RWPE1 (cell line): ENCODE measurements around the gene CDX2.
"Not testable (repeated sequence)": the region's sequence is repeated elsewhere in the genome, so short reads cannot be mapped to it uniquely, and the experiment has no call there.

Source experiments
- CTCF ChIA-PET: fragments of 350-600 bp; sonication (Branson Sonifier 250); formaldehyde crosslinking; extraction: SDS; loops from one replicate; lab custom pipeline; 2021; lab: Yijun Ruan, JAX
- POLR2A ChIA-PET: fragments of 400-600 bp; formaldehyde crosslinking; extraction: SDS; loops from one replicate; lab custom pipeline; 2020; ENCODE audit warnings: antibody characterized with exemption; ENCODE audit not compliant: low non-redundant PET; lab: Yijun Ruan, JAX
- DNase-seq: peaks from one replicate; pipeline ENCODE4 v3.0.0; 2012; ENCODE audit warnings: low spot score
- H3K27ac ChIP-seq: fragments of 450-650 bp; 2 replicates; pipeline ENCODE4 v1.5.1; 2017
- CTCF ChIP-seq: fragments of 450-650 bp; conservative IDR thresholded peaks from 2 replicates; pipeline ENCODE4 v1.5.1; 2017; ENCODE audit warnings: low read depth, mild to moderate bottlenecking

CDX2 gene

GRCh38 chr13:27965740-27966640 is 3.1 kb downstream of the CDX2 start:
- H3K27ac ChIP-seq, result no peak overlapping the region
- no peak for TF ChIP-seq CTCF
- CTCF ChIA-PET, result interaction anchor here (0.7 to 1.0 kb wide), 2 partner anchors 136 to 611 kb away, joined by 3 to 4 read pairs; no protein-coding TSS in a partner anchor
- DNase-seq, result no peak
- POLR2A ChIA-PET, result no interaction called here

GRCh38 chr13:27965343-27965739 is 3.8 kb downstream of the CDX2 start:
- TF ChIP-seq CTCF, result no peak
- H3K27ac ChIP-seq, result no peak overlapping the region
- no peak for DNase-seq
- POLR2A ChIA-PET, result no interaction called here
- CTCF ChIA-PET, result interaction anchor here (0.6 to 1.5 kb wide), 5 partner anchors 11 to 611 kb away, joined by 3 to 6 read pairs (median 3); no protein-coding TSS in a partner anchor

- POLR2A ChIA-PET, result no interaction called here
- no peak for TF ChIP-seq CTCF
- CTCF ChIA-PET, result interaction anchor here (0.6 to 1.5 kb wide), 4 partner anchors 11 to 190 kb away, joined by 3 to 6 read pairs (median 3); no protein-coding TSS in a partner anchor
- H3K27ac ChIP-seq, result no peak overlapping the region
- no peak for DNase-seq
Measured at GRCh38 chr13:27964741-27965323, 4.3 kb downstream of the CDX2 start.

GRCh38 chr13:27964206-27964605 is 4.9 kb downstream of the CDX2 start:
- CTCF ChIA-PET, result interaction anchor here (1.5 kb wide), 1 partner anchor 12 kb away, joined by 6 read pairs; no protein-coding TSS in a partner anchor
- POLR2A ChIA-PET, result not testable (repeated sequence)

GRCh38 chr13:27963491-27963890 is 5.6 kb downstream of the CDX2 start:
- DNase-seq, result no peak
- CTCF ChIA-PET, result no interaction called here
- POLR2A ChIA-PET, result no interaction called here
- H3K27ac ChIP-seq, result no peak overlapping the region
- TF ChIP-seq CTCF, result no peak

More at GRCh38 chr13:27964206-27964605, 4.9 kb downstream of the CDX2 start:
- not testable (repeated sequence) for H3K27ac ChIP-seq, DNase-seq

GRCh38 chr13:27962982-27963381 is 6.1 kb downstream of the CDX2 start:
- no peak for DNase-seq
- H3K27ac ChIP-seq, result no peak overlapping the region
- ChIA-PET POLR2A (no interaction called here), CTCF (interaction anchor here (0.6 kb wide), 1 partner anchor 536 kb away, joined by 3 read pairs; no protein-coding TSS in a partner anchor)
- no peak for TF ChIP-seq CTCF
